Retina (tissue), 1 donor: Measurements from ENCODE around the gene ERCC6.

Source experiments
- DNase-seq: peaks from one replicate; pipeline ENCODE4 v3.0.0-alpha.2; 2016

Gene ERCC6

DNA sequence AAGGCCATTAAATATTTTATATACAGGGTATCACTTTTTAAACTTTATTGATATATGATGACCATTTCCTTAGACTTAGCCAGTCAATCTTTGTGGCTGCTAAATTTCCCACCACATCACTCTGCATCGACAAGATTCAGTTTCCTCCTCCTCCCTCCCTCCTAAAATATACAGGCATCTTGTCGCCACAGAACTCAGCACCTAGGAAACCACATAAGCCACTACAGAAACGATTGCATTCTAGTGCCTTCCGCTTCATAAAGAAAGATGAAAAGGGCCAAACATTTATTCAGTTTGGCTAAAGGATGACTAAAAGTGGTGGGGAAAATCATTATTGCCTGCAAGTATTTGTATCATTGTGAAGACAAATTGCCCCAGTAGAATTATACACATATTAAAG, 30.7 kb downstream of the ERCC6 start:
- DNase-seq: no peak

DNA sequence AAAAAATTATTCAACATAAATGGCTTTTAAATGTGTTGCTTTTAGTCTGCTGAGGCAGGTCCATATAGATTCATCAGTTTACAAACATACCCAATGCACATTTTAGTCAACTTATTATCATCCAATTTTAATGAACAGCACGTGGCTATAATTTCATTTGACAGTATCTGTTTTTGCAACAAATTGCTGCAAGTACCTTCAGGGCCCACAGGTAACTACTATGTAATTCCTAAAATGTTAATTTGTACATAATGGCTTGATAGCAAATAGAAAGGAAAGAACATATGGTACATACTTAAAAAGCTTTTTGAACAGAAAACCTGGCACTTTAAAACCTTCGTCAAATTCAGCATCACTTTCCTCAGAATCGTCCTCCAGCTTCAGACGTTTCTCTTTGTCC, 33.3 kb downstream of the ERCC6 start:
- DNase-seq: no peak

DNA sequence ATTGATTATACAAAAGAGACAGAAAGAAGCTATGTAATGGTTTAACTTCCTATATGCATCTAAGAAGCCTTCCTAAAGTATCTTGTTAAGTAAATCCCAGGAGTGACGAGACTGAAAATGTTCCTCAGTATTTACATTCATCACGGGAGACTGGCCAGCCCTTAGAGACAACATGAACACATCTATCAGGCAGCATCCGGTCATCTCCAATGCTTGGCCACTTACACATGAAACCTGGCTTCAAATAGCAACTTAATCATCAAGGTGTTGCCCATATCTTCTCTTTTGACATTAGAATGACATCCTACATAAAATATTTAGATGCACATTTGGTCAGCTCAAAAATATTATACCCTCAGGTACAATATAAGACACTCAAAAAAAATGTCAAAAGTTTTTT, 33.8 kb downstream of the ERCC6 start:
- DNase-seq: no peak

DNA sequence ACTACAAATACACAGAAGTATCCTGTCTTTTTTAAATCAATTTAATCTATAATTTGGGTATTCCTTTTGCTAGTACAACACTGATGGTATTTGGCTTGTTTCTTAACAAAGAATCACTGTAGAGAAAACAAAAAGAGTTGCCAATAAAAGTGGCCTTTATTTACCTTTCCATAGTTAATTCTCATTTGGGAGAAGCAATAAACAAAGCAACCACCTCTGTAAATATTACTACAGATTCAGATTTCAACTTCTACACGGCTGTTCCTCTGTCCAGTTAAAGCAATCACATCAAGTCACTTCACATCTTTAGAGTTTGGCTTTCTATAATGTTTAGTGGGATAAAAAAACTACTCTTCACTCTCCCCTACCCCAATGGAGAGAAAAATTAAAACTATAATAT, 34.4 kb downstream of the ERCC6 start:
- no peak for DNase-seq

DNA sequence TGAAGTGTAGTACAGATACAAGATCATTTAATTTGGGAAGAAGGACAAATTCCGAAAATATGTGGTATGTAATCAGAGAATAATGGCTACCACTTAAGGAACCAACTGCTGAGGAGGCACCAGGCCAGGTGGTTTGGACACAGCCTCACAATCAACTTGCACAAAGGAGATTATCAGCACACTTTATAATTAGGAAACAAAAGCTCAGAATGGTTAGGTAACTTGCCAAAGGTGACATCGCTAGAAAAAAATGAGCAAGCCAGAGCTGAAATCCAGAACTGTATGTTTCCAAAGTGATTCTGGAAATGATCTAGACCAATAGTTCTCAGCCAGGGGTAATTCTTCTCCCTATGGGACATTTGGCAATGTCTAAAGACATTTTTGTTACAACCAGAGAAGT, 36.6 kb downstream of the ERCC6 start:
- DNase-seq: no peak

DNA sequence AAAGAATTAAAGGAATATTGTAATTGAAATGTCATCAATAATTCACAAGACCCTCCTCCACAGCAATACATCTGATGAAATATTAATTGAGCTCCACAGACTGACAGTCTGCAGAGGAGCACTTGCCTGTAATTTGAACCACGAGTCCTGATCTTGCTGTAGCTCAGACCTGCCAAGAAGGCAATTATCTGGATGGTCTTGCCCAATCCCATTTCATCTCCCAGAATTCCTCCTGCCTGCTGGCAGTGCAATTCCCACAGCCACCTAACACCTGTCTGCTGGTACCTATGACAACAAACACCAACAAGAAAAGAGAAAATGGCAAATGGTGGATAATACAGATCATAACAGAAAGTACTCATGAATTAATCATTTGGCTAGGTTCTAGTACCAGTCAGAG, 38.5 kb downstream of the ERCC6 start:
- DNase-seq: peak; percentile 20

DNA sequence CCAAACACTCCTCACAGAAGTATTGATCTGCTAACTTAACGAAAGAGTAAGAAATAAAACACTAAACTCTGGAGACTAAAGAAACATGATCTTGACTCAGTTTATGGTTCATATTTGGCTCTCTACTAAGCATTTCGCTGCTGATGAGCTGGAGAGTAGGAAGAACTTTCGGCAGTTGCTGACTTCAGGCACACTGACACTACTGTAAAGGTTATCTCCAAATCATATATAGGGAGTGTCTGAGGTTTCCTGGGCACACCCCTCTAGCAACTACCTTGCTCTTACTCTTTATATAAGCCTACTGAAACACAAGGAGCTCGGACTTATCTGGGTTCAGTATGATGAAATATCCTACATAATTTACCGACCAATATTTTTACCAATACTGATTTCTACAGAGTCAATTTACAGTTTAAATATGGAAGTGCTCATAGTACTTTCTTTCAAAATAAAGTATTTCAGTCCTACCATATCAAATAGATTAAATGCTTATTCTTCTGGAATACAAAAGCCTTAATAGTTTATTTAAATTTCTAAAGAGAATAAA, 39.5 kb downstream of the ERCC6 start:
- no peak for DNase-seq

DNA sequence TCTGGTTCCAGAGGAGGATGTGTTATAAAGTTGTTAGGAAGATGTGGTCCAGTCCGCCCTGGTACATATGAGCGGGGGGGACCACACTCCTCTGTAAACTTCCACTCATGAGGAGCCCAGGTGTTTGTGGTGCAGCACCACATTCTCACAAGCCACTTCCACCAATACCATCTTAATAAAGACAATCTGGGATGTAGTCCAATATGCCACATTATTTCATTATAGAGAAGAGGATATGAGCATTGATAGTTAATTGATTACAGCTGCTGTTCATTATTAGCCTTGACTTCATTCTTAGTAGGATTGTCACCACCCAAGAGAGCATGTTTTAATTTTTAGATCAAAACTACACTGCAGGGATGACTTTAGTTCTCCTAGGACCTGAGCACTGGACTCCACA, 40.5 kb downstream of the ERCC6 start:
- no peak for DNase-seq

DNA sequence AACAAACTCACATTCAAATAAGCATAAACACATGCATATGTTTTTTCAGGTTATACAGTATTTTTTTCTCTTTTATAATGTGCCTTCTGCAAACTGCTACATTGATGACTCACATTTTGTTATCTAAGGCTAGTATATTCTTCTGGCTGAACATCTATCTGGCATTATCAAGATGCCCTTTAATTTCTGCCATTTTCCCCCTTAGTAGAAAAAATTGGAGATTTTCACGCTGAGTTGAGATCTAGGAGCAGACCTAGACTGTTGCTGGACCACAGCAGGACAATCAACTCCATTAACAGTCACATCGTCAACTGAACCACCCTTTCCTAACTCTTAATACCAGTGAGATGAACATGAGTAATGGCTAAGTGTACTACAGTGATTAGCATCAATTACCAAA, 41.6 kb downstream of the ERCC6 start:
- DNase-seq: no peak

DNA sequence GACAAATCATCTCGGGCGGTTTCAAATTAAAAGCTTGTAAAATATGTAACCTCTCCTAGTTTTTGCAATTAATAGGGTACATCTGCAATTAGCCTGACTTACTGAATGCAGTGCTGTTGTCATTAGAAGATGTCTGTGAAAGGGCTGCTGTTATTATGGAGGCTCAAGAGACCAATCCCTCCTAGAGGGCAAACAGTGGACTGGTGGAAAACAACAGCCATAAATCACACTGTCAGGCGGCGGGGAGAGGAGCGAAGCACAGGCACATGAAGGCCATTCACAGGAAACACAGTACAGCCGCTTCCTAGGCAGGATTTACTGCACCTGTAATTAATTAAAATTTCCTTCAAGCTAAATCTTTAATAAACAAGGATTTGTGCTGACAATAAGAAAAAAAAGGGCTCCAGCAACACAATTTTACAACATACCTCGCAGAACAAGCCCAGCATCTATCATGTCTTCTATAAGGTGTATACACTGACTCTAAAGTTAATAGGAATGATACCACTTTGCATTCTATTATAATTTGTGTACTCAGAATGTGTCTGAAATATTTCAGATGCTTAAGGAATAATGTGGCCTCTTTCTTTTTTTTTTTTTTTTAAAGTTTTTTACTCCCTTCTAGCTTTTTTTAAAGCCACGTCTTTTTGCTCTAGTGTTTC, 50.7 kb downstream of the ERCC6 start:
- DNase-seq: peak; percentile 17

DNA sequence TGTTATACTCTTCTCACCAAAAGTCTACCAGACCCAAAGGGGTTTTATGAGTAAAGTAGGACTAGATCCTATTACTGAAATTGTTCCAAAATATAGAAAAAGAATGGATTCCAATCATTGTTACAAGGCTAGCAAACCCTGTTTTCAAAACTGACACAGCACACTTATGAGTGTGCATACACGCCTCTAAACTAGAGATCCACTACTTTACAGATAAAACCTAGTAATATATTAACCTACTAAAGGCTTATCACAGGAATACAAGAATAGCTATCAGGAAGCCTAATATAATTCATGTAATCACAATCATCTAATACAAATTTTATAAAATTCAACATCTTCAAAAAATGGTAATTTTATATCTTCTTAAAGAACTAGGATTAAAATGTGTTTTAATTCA, 52.2 kb downstream of the ERCC6 start:
- DNase-seq: no peak

DNA sequence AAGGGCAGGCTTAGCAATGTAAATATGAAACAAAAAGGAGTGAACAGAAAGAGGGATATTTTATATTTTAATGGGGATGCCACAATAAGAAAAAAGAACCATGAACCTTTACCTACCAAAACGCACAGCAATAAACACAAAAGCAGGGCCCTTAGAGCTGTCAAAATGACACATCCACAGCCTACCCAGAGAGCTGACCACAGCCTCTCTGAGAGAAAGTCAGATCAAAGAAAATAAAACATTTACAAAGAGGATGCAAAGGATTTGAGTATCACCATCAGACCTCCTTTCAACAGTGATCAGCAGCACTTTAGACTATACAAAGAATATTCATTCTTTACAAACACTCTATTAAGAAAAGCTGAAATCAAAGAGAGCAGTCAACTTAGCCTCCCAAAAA, 52.9 kb downstream of the ERCC6 start:
- DNase-seq: no peak

DNA sequence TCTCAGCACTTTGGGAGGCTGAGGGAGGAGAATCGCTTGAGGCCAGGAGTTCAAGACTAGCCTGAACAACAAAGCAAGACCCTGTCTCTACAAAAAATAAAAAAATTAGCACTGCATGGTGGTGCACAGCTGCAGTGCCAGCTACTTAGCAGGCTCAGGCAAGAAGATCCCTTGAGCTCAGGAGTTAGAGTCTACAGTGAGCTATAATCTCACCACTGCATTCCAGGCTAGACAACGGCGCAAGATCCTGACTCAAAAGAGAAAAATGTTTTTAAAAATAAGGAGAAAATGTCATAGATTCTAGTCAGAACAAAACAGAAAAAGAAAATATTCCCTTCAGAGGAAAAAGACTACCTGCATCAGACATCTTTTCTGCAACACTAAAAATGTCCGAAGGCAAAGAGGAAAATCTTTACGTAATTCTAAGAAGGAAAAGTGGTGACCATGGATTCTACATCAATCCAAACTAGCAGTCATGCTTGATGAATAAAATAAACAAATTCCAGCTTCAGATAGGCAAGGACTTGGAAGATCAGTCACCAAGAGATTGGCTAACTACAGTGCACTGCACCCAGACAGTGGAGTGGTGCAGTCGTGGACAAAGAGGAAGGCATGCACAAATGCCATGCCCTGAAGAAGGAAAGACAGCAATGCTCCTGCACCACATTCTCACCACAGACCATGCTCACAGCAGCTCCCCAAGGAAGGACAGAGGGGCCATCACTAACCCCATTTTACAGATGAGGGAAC, 54.3 kb downstream of the ERCC6 start:
- DNase-seq: no peak

DNA sequence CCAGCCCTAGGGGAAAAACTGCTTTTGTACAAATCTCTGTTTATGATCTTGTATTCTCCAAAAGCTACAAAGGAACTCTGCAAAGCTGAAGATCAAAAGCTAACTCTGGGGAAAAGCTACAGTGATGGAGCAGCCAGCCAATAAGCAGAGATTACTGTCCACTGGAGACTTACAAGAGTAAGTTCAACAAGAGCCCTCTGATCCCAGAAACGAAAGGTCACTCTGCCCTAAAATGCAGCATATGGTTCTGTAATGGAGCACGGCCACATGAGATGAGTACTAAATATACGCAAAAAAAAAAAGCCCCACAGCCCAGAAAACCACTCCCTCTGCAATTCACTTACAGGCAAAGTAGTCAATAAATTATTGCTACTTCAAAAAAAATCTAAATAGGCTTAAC, 60.1 kb downstream of the ERCC6 start:
- DNase-seq: no peak

DNA sequence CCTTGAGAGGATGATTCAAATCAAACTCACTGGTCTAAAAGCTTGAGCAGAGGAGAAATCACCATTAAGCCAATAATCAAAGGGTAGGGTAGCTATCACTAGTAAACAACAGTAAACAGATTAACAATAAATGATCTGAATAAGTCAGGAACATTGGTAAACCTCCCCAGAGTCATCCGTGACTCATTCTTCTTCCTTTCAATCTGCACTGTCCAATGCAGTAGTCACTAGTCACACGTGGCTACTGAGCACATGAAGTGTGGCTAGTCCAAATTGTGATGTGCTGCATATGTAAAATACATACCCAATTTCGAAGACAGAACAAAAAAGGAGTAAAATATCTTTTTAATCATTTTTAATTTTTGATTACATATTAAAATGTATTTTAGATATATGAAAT, 64.0 kb downstream of the ERCC6 start:
- no peak for DNase-seq

DNA sequence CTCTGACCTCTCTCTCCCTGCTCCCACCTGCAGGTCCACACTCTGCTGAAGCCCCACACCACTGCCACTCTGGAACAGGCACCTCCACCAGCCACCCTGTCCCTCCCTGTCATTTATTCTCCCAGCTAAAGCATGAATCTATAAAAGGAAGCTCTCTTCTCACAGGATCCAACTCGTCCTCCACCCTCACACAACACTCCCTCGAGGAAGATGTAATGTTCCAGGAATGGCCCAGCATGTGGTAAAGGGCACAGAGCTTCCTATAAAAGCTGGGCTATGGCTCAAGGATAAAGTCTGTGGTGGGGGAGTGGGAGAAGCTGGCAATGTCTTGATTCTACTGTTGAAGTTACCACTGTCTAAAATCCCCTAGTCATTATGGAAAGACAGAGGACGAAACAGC, 67.4 kb downstream of the ERCC6 start:
- DNase-seq: no peak

DNA sequence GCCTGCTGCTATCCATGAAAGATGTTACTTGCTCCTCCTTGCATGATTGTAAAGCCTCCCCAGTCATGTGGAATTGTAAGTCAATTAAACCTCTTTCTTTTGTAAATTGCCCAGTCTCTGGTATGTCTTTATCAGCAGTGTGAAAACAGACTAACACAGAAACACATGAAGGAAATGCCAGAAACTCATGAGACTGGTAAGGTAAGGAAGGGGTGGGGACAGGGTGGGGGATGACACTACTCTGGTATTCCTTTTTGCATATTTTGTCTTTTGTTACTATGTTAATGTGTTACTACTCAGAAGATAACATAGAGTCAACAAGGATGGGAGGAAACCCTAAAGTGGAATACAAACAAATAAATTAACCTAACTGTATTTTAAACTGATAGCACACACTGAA, 73.2 kb downstream of the ERCC6 start:
- DNase-seq: no peak
